NCI-H187 treated with DMSO at 0.1 percent for 48 hours (cell line): ENCODE results near the gene WDR43.

ENCODE experiments used
- DNase-seq: peaks from one replicate; lab custom pipeline; 2025; lab: John Stamatoyannopoulos, UW

WDR43 gene, protein sequence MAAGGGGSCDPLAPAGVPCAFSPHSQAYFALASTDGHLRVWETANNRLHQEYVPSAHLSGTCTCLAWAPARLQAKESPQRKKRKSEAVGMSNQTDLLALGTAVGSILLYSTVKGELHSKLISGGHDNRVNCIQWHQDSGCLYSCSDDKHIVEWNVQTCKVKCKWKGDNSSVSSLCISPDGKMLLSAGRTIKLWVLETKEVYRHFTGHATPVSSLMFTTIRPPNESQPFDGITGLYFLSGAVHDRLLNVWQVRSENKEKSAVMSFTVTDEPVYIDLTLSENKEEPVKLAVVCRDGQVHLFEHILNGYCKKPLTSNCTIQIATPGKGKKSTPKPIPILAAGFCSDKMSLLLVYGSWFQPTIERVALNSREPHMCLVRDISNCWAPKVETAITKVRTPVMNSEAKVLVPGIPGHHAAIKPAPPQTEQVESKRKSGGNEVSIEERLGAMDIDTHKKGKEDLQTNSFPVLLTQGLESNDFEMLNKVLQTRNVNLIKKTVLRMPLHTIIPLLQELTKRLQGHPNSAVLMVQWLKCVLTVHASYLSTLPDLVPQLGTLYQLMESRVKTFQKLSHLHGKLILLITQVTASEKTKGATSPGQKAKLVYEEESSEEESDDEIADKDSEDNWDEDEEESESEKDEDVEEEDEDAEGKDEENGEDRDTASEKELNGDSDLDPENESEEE

DNA sequence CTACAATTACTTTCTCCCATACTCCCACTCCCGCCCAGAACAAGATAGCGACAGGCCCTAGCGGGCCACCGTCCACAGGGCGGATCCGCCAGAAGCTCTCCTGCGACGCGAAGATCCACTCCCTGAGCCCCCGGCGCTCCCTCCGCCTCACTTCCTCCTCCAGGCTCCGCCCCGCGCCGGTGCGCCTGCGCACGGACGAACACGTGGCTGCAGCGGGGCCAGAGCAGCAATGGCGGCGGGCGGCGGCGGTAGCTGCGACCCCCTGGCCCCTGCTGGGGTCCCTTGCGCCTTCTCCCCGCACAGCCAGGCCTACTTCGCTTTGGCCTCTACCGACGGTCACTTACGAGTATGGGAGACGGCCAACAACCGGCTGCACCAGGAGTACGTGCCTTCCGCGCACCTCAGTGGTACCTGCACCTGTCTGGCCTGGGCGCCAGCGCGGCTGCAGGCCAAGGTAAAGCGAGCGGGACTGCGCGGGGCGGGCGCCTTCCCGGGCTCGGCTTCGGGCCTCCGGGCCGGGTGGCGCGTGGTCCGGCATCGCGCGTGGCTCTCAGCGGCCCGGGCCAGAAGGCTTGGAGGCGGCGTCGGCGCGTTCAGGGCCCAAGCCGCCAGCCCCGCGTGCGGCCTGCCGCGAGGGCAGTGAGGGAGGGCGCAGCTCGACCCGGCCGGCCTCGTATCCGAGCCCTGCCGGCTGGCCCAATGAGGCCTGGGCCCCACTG lies at the start of gene WDR43:
TSS of gene WDR43 (plus strand) at position 198 of the 719 bp plus-strand sequence. CDS start at position 230, 32 bp downstream.
- peak; percentile 96 for DNase-seq

DNA sequence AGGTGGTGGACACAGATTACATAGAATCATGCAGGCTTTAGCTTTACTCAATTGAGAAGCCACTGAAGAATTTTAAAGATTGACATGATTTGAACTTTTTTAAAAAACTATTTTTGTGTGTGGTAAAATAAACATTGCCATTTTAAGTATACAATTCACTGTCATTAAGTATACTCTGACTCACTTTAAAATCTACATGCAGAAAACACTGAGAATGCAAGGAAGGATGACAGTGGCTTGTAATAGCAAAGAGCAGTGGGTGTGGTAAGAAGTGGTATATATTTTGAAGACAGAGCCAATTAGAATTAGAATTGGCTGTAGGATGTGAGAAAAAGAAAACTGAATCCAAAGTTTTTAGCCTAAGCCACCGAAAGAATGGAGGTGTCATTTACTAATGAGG lies 39.3 kb upstream of the WDR43 start:
- no peak for DNase-seq

GRCh38 chr2:28855977-28856376 lies 38.5 kb upstream of the WDR43 start:
- DNase-seq: no peak

DNA sequence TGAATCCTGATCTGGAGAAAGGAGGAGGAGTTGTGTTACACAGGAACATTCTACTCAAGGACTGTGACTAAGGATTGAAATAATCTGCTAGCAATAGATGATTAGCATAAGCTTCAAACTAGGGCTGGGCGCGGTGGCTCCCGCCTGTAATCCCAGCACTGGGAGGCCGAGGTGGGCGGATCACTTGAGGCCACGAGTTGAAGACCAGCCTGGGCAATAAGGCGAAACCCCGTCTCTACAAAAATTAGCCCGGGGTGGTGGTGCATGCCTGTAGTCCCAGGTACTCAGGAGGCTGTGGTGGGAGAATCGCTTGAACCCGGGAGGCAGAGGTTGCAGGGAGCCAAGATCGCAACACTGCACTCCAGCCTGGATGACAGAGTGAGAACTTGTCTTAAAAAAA lies 25.9 kb upstream of the WDR43 start:
- DNase-seq: no peak

- no peak for DNase-seq
These were observed 24.8 kb upstream of the WDR43 start for GRCh38 chr2:28869494-28870145.

DNA sequence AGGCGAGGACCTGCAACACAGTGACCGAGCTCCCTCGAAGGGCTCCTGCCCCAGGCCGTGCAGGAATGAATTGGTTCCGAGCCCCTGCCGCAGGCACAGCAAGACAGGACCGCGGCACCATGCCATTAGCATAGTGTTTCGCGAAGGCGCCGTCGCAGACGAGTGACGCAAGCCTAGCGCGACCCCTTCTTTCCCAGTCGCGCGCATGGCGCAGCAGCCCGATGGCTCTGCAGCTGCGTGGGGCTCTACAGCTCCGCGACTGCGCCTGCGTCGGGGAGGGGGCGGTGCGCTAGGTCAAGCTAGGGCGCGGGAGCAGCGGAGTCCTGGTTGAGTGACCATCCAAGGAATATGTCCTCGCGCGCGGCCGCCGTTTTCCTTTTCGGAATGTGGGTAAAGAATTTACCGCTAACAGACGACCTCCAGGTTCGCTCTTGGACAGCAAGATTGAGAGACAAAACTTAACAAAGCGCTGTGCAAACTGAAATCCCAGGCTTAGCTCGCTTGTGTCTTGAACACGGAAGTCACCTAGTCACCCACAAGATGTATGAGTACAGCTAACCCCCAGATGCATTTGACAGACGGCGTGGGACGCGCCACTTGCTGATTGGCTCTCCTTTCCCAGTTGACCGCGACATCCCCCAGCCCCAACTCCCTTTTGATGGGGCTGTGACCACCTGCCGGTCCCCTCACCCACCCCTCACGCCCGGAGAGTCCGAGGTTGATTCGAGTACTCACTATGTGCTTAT lies 24.1 kb upstream of the WDR43 start, which contains the start of gene TRMT61B:
TSS of gene TRMT61B (minus strand) at position 164 of the 746 bp plus-strand sequence. CDS start at position 132, 32 bp downstream.
- peak; percentile 69 for DNase-seq

DNA sequence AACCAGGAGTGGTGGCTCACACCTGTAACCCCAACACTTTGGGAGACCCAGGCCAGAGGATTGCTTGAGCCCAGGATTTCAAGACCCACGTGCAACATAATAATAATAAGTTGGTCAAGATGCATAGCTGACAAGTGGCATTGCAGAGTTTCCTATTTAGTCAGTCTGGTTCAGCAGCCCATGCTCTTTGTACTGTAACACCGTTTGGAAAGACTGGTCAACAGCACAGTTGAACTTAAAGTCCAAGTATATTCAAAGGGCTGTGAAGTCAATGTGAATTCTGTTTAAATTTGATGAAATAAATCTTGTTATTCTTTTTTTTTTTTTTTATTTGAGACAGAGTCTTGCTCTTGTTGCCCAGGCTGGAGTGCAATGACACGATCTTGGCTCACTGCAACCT lies 22.8 kb upstream of the WDR43 start:
- DNase-seq: no peak

DNA sequence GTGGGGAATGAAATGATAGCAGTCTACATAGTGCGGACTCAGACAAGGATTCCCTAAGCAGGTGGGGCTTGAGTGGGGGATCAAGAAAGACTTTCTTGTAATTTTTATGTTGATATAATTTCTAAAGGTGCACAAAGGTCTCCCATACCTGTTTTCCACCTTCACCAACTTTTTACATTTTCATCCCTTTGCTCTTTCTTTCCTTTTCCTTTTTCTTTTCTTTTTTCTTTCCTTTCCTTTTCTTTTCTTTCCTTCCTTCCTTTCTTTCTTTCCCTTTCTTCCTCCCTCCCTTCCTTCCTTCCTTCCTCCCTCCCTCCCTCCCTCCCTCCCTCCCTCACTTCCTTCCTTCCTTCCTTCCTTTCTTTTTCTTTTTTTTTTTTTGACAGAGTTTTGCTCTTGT lies 14.3 kb upstream of the WDR43 start:
- no peak for DNase-seq

- DNase-seq: no peak
These were observed 979 bp upstream of the WDR43 start for GRCh38 chr2:28893488-28893887.

GRCh38 chr2:28895189-28895893 lies 874 bp downstream of the WDR43 start:
- DNase-seq: no peak

DNA sequence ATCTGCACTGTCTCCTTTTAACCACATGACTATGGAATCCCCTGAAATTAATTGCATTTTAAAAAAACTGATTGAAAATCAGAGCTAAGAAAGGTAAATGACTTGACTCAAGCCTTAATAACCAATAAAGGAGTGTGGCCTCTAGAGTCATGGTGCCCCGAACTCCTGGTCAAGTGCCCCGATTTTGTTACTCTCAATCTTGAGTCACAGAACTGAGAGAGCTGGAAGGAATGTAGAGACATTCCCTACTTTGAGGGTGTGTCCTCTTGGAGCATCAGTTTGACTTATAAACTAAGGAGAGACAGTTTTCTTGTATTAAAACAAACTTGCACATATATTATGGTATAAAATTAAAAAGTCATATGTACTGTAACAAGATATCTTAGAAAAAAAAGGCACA lies 2.4 kb downstream of the WDR43 start:
- no peak for DNase-seq

DNA sequence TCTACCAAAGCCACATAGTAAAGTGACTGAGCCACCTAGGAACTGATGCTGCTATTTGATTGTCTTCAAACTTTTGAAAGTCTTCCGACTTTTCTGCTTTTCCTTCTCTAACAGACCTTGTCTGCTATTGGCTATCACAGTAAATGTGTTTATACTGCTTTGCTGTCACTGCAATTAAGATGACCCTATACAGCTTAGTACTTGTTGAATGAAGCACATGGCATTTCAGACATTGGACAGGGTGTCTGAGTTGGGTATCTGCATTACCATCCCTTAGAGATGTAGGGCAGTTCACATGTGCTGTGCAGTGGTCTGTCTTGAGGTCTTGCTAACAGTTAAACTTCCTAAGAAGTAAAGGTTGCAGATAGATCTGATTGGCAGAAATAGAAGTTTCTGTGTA lies 3.6 kb downstream of the WDR43 start:
- no peak for DNase-seq

DNA sequence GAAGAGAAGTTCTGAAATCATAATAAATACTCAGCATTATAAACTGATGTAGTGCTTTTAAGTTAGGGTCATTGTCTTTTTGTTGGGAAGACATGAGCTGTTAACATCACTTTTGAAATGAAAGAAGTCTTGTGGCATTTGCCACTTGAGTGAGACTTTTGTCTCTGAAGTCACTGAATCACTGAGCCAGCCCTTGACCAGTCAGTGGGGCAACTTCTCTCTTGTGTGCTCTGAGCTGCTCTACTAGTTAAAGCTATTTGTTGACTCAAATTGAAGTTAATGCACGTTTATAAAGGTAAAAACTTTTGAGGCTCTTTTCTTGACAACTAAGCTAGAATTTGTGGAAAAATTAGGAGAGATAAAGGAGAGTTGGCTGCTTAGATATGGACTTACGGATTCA lies 6.7 kb downstream of the WDR43 start:
- DNase-seq: no peak

- DNase-seq: no peak
These were observed 7.4 kb downstream of the WDR43 start for GRCh38 chr2:28901841-28902240.

GRCh38 chr2:28902584-28902983 lies 8.1 kb downstream of the WDR43 start:
- DNase-seq: no peak

DNA sequence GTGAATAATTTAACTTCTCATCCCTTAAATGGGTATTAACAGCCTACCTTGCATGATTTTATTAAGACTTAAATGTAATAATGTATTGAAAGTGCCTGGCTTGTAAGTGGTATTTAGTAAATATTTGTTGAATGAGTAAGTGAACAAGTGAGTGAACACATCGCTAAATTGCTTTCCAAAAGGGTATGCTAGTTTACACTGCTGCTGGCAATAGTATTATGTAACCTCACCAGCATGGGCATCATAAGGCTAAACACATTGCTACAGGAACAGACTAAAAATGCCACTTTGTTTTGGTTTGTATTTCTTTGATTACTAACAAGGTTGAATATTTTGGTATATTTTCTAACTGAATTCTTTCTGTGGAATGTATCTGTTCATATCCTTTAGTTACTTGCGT lies 9.8 kb downstream of the WDR43 start:
- DNase-seq: no peak

- DNase-seq: no peak
These were observed 10.5 kb downstream of the WDR43 start for GRCh38 chr2:28904802-28905457.

DNA sequence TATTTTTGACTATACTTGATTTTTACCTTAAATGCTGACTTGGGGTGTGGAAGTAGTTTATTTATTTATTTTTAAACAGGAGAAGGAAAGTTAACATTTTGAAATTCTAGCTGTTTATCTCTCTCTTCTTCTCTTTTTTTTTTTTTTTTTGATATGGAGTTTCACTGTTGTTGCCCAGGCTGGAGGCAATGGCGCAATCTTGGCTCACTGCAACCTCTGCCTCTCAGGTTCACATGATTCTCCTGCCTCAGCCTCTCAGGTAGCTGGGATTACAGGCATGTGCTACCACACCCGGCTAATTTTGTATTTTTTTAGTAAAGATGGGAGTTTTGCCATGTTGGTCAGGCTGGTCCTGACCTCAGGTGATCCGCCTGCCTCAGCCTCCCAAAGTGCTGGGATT lies 11.1 kb downstream of the WDR43 start:
- DNase-seq: no peak

DNA sequence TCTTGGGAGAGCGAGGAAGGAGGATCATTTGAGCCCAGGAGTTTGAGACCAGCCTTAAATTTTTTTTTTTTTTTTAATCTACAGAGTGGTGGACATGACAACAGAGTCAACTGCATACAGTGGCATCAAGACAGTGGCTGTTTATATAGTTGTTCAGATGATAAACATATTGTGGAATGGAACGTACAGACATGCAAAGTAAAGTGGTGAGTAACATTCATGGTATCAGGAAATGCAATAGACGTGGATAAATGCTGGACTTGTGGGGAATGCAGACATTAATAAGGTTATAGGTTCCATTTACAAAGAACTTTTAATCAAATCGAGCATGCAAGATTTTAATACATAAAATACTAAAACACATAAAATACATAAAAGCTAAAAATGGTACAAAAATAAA lies 11.9 kb downstream of the WDR43 start:
- DNase-seq: no peak

DNA sequence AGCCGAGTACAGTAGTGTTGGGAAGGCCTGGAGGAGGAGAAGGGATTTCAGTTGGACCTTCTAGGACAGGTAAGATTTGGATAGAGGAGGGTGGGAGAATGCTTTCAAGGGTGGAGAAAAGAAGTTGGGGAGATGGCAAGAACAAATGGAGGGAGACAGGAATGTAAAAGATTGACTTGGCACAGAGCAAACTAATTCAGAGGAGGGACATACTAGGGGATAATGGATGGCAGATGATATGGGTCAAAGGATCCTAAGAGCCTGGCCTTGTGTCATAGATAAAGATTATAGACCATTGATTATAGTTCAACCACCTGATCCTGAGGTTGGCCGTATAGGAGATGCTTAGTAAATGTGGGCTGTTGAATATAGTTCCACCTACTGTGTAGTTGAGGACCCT lies 12.4 kb downstream of the WDR43 start:
- DNase-seq: no peak
